SH-SY5Y (cell line): ENCODE data around the gene LRRC63.

Experiments
- GATA2 ChIP-seq: IDR thresholded peaks from 2 replicates; pipeline ENCODE4 v1.6.1; 2011; ENCODE audit warnings: mild to moderate bottlenecking, low read depth, low read length
- GATA3 ChIP-seq: IDR thresholded peaks from 2 replicates; pipeline ENCODE4 v1.6.1; 2011; ENCODE audit warnings: low read depth, mild to moderate bottlenecking, low read length, moderate library complexity

Gene LRRC63

GRCh38 chr13:46176756-46177155 lies 35.0 kb upstream of the LRRC63 start:
- TF ChIP-seq GATA3 = no peak
- TF ChIP-seq GATA2 = no peak

GRCh38 chr13:46178143-46178542 lies 33.6 kb upstream of the LRRC63 start:
- no peak for TF ChIP-seq GATA2
- TF ChIP-seq GATA3 = no peak

- no peak for TF ChIP-seq GATA3
- TF ChIP-seq GATA2 = no peak
These were observed 32.9 kb upstream of the LRRC63 start for GRCh38 chr13:46178821-46179220.

- TF ChIP-seq GATA3 (no peak), GATA2 (no peak)
These were observed 32.2 kb upstream of the LRRC63 start for GRCh38 chr13:46179491-46179908.

- no peak for TF ChIP-seq GATA3
- TF ChIP-seq GATA2 = no peak
These were observed 31.6 kb upstream of the LRRC63 start for GRCh38 chr13:46179969-46180763.

GRCh38 chr13:46181377-46181839 lies 30.3 kb upstream of the LRRC63 start:
- TF ChIP-seq GATA3 = no peak
- TF ChIP-seq GATA2 = no peak

GRCh38 chr13:46181840-46182490 lies 29.8 kb upstream of the LRRC63 start, which contains the start of gene LCP1:
Gene LCP1, minus strand, starts transcription at chr13:46182177. Its CDS starts 22,515 bp downstream, at chr13:46159662.
- TF ChIP-seq GATA2 = no peak
- no peak for TF ChIP-seq GATA3

- no peak for TF ChIP-seq GATA3
- no peak for TF ChIP-seq GATA2
These were observed 29.2 kb upstream of the LRRC63 start for GRCh38 chr13:46182491-46182877.

- TF ChIP-seq GATA2 = no peak
- no peak for TF ChIP-seq GATA3
These were observed 28.4 kb upstream of the LRRC63 start for GRCh38 chr13:46183018-46183946.

GRCh38 chr13:46184277-46184699 lies 27.4 kb upstream of the LRRC63 start:
- TF ChIP-seq GATA3 (no peak), GATA2 (no peak)

GRCh38 chr13:46185634-46186033 lies 26.1 kb upstream of the LRRC63 start:
- TF ChIP-seq GATA2 (no peak), GATA3 (no peak)

GRCh38 chr13:46192412-46192811 lies 19.3 kb upstream of the LRRC63 start:
- no peak for TF ChIP-seq GATA3
- no peak for TF ChIP-seq GATA2

- TF ChIP-seq GATA2 (no peak), GATA3 (no peak)
These were observed 16.7 kb upstream of the LRRC63 start for GRCh38 chr13:46195016-46195415.
